HG03469 (cell line): ENCODE measurements around the gene MYLK.

Source experiments
- ATAC-seq: cut with Tn5 transposase; IDR thresholded peaks from one replicate; pipeline ENCODE4 v1.9.1; 2021; ENCODE audit warnings: mild to moderate bottlenecking, moderate library complexity, moderate number of reproducible peaks; ENCODE audit not compliant: unreplicated experiment

MYLK gene

GRCh38 chr3:123778525-123778924 lies 105.6 kb downstream of the MYLK start:
- ATAC-seq = no peak

- no peak for ATAC-seq
Observed at GRCh38 chr3:123776071-123776782, 107.9 kb downstream of the MYLK start.

GRCh38 chr3:123774474-123774873 lies 109.7 kb downstream of the MYLK start:
- no peak for ATAC-seq

- ATAC-seq = no peak
Observed at GRCh38 chr3:123773681-123774431, 110.3 kb downstream of the MYLK start.

GRCh38 chr3:123769356-123769743 lies 114.8 kb downstream of the MYLK start:
- ATAC-seq = no peak

GRCh38 chr3:123768480-123769355 lies 115.4 kb downstream of the MYLK start:
- no peak for ATAC-seq

GRCh38 chr3:123767564-123768292 lies 116.4 kb downstream of the MYLK start:
- ATAC-seq = no peak

GRCh38 chr3:123767009-123767372 lies 117.1 kb downstream of the MYLK start:
- ATAC-seq = no peak

GRCh38 chr3:123766193-123767008 lies 117.7 kb downstream of the MYLK start:
- ATAC-seq = no peak

- ATAC-seq = no peak
Observed at GRCh38 chr3:123765475-123766128, 118.5 kb downstream of the MYLK start.

- ATAC-seq = no peak
Observed at GRCh38 chr3:123764647-123765046, 119.5 kb downstream of the MYLK start.

- no peak for ATAC-seq
Observed at GRCh38 chr3:123762805-123763204, 121.3 kb downstream of the MYLK start.

- ATAC-seq = no peak
Observed at GRCh38 chr3:123760817-123761216, 123.3 kb downstream of the MYLK start.

- no peak for ATAC-seq
Observed at GRCh38 chr3:123759871-123760270, 124.3 kb downstream of the MYLK start.

- no peak for ATAC-seq
Observed at GRCh38 chr3:123759311-123759710, 124.8 kb downstream of the MYLK start.

- no peak for ATAC-seq
Observed at GRCh38 chr3:123758081-123758564, 126.0 kb downstream of the MYLK start.

- ATAC-seq = no peak
Observed at GRCh38 chr3:123757281-123757940, 126.7 kb downstream of the MYLK start.

GRCh38 chr3:123755501-123755900 lies 128.6 kb downstream of the MYLK start:
- no peak for ATAC-seq

GRCh38 chr3:123755085-123755484 lies 129.0 kb downstream of the MYLK start:
- no peak for ATAC-seq
